ENCODE measurements around the gene OPRD1. TPM values are rescaled to one million over a fixed set of nuclear protein-coding genes. Genes with fewer than 3 reads are reported as not detected.

The OPRD1 gene
- total RNA-seq, 1 donor from 2014 or later, result 0.27 TPM

DNA sequence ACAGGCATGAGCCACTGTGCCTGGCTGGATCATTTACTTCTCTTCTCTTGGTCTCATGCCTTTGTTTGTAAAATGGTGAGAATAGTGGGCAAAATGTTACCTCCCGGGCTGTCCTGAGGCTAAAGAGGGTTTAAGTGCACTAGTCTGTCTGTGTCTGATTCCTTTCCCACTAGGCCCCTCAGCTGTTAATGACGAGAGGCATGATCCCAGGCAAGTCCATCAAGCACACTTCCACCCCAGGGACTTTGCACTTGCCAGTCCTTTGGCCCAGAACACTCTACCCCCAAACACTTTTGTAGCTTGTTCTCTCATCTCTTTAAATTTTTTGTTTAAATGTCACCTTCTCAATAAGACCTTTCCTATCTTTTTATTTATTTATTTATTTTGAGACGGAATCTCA is 88.6 kb downstream of the OPRD1 start:
- no peaks in the 10 kb centered on the region for H3K27me3 Mint-ChIP-seq (ENCODE audit: unreplicated experiment)
- no peak overlapping the region for H3K27ac Mint-ChIP-seq (ENCODE audit: unreplicated experiment)
- H3K9me3 Mint-ChIP-seq (ENCODE audit: unreplicated experiment), result no peaks in the 10 kb centered on the region
- H3K36me3 Mint-ChIP-seq (ENCODE audit: unreplicated experiment), result no peaks in the 10 kb centered on the region
- TF ChIP-seq, protein P1, sequence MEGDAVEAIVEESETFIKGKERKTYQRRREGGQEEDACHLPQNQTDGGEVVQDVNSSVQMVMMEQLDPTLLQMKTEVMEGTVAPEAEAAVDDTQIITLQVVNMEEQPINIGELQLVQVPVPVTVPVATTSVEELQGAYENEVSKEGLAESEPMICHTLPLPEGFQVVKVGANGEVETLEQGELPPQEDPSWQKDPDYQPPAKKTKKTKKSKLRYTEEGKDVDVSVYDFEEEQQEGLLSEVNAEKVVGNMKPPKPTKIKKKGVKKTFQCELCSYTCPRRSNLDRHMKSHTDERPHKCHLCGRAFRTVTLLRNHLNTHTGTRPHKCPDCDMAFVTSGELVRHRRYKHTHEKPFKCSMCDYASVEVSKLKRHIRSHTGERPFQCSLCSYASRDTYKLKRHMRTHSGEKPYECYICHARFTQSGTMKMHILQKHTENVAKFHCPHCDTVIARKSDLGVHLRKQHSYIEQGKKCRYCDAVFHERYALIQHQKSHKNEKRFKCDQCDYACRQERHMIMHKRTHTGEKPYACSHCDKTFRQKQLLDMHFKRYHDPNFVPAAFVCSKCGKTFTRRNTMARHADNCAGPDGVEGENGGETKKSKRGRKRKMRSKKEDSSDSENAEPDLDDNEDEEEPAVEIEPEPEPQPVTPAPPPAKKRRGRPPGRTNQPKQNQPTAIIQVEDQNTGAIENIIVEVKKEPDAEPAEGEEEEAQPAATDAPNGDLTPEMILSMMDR (IDR thresholded peaks at IDR 0.05), result no peak
- H3K4me3 Mint-ChIP-seq (ENCODE audit: unreplicated experiment), result no peak overlapping the region
- DNase-seq (ENCODE audit: extremely low spot score, unreplicated experiment), result no peak
- peaks cover 6% of the 10 kb centered on the region for H3K4me1 Mint-ChIP-seq (ENCODE audit: unreplicated experiment)

DNA sequence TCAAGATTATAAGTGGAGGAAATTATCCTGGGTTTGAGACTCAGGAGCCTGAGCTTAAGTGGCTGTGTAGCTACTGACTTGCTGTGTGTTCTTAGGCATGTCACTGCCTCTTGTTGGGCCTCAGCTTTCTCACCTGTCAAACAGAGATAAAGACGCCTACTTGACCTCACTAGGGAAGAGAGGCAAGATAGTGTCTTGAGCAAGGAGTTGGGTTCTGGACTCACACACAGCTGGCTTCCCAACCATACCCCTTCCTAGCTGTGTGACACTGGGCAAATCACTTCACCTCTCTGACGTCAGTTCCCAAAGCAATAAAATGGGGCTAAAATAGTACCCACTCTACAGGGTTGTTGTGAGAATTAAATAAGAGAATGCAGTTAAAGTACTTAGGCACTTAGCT is 90.8 kb downstream of the OPRD1 start:
- Mint-ChIP-seq H3K27me3 (ENCODE audit: unreplicated experiment) (no peaks in the 10 kb centered on the region), H3K27ac (ENCODE audit: unreplicated experiment) (no peak overlapping the region), H3K36me3 (ENCODE audit: unreplicated experiment) (no peaks in the 10 kb centered on the region), H3K4me1 (ENCODE audit: unreplicated experiment) (peaks cover 6% of the 10 kb centered on the region), H3K9me3 (ENCODE audit: unreplicated experiment) (no peaks in the 10 kb centered on the region), H3K4me3 (ENCODE audit: unreplicated experiment) (no peak overlapping the region)
- TF ChIP-seq, protein P1 (IDR thresholded peaks at IDR 0.05), result no peak
- no peak for DNase-seq (ENCODE audit: extremely low spot score, unreplicated experiment)

DNA sequence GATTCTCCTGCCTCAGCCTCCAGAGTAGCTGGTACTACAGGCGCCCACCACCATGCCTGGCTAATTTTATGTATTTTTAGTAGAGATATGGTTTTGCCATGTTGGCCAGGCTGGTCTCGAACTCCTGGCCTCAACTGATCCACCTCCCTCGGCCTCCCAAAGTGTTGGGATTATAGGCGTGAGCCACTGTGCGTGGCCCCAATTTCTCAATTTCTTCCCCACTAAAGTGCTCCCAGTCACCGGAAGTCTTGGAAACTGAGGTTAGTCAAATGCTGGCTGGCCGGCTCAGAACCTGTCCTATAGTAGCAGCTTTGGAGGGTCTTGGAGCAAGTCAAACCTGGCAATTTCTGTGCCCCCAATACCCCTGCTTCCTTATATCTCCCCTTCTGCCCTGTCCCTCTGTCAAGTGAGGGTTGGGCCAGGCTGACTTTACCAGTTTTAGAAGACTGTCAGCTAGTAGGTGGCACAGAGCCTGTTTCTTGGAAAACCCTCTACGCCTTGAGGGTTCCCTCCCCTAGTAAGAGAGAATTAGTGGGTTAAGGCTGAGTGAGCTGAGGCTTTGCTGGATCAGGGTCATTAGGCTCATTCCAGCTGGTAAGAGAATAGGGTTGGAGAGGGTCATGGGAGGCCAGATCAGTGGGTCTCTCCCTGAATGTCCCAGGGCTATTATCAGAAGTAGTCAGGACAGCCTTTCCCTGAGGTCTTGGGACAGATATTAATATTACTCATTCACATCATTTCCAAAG is 94.1 kb downstream of the OPRD1 start:
- Mint-ChIP-seq H3K27me3 (ENCODE audit: unreplicated experiment) (no peaks in the 10 kb centered on the region), H3K27ac (ENCODE audit: unreplicated experiment) (no peak overlapping the region), H3K4me1 (ENCODE audit: unreplicated experiment) (no peaks in the 10 kb centered on the region), H3K36me3 (ENCODE audit: unreplicated experiment) (no peaks in the 10 kb centered on the region), H3K9me3 (ENCODE audit: unreplicated experiment) (no peaks in the 10 kb centered on the region), H3K4me3 (ENCODE audit: unreplicated experiment) (no peak overlapping the region)
- TF ChIP-seq, protein P1 (IDR thresholded peaks at IDR 0.05), result no peak
- DNase-seq (ENCODE audit: extremely low spot score, unreplicated experiment), result no peak

DNA sequence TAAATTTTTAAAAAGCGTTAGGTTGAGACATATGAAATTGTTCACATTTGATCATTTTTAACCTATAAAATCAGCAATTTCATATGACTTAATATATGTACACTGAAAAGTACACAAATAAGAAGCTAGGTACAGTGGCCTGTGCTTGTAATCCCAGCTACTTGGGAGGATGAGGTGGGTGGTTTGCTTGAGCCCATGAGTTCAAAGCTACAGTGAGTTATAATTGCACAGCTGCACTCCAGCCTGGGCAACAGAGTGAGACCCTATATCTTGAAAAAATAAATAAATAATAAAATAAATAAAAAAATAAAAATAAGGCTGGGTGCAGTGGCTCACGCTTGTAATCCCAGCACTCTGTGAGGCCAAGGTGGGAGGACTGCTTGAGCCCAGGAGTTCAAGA is 97.2 kb downstream of the OPRD1 start:
- no peaks in the 10 kb centered on the region for H3K36me3 Mint-ChIP-seq (ENCODE audit: unreplicated experiment)
- no peak overlapping the region for H3K27ac Mint-ChIP-seq (ENCODE audit: unreplicated experiment)
- H3K27me3 Mint-ChIP-seq (ENCODE audit: unreplicated experiment), result no peaks in the 10 kb centered on the region
- H3K4me3 Mint-ChIP-seq (ENCODE audit: unreplicated experiment), result no peak overlapping the region
- H3K9me3 Mint-ChIP-seq (ENCODE audit: unreplicated experiment), result no peaks in the 10 kb centered on the region
- no peak for DNase-seq (ENCODE audit: extremely low spot score, unreplicated experiment)
- peaks cover 5% of the 10 kb centered on the region for H3K4me1 Mint-ChIP-seq (ENCODE audit: unreplicated experiment)
- TF ChIP-seq, protein P1 (IDR thresholded peaks at IDR 0.05), result no peak

DNA sequence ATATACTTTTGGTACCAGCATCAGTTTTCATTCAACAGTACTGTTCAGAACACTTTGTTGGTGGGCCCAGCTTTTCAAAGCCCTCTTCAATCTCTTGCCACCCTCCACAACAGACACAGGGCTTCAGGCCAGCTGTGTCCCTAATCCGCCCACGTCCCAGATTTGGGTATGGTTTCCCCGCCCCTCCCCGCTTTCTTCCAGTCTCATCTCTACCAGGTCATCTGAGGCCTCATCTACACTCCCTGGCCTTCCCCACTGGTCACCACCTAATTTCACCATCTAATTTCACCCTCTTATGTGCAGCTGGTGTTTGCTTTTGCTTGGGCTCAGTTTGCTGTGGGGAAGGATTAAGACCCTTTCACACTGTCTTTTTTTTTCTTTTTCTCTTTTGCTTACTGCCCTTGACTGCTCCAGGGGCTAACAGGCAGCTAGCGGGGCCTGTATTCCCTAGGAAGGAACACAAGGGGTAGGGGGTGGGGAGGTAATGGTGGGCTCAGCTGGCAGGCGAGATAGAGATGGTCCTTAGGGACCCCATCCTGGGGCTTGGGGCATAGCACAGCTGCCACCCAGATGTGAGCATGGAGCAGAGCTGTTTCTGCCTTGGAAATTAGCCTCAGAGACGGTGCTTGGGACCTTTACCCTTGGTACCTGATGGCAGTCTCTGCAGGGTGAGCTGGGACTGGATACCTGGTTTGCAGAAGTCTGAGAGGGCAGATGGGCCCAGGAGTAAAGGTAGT is 98.6 kb downstream of the OPRD1 start:
- H3K27me3 Mint-ChIP-seq (ENCODE audit: unreplicated experiment), result no peaks in the 10 kb centered on the region
- H3K36me3 Mint-ChIP-seq (ENCODE audit: unreplicated experiment), result no peaks in the 10 kb centered on the region
- H3K4me3 Mint-ChIP-seq (ENCODE audit: unreplicated experiment), result no peak overlapping the region
- H3K4me1 Mint-ChIP-seq (ENCODE audit: unreplicated experiment), result peaks cover 10% of the 10 kb centered on the region
- no peaks in the 10 kb centered on the region for H3K9me3 Mint-ChIP-seq (ENCODE audit: unreplicated experiment)
- H3K27ac Mint-ChIP-seq (ENCODE audit: unreplicated experiment), result no peak overlapping the region
- TF ChIP-seq, protein P1 (IDR thresholded peaks at IDR 0.05), result no peak
- no peak for DNase-seq (ENCODE audit: extremely low spot score, unreplicated experiment)

Measured in osteocyte (in vitro differentiated cells).